HEK293 (cell line): Measurements from ENCODE around the gene DYNLT2.

ENCODE experiments used
- BCL11A ChIP-seq: fragments of 450-650 bp; formaldehyde crosslinking; IDR thresholded peaks from 2 replicates; pipeline ENCODE4 v1.5.1; 2016; ENCODE audit warnings: low read depth, missing biosample characterization, missing genetic modification characterization
- GLIS2 ChIP-seq: fragments of 450-650 bp; formaldehyde crosslinking; IDR thresholded peaks from 2 replicates; pipeline ENCODE4 v1.5.1; 2016; ENCODE audit warnings: missing biosample characterization, missing genetic modification characterization
- HIC1 ChIP-seq: fragments of 450-650 bp; formaldehyde crosslinking; IDR thresholded peaks from 2 replicates; pipeline ENCODE4 v1.5.1; 2016; ENCODE audit warnings: missing biosample characterization, missing genetic modification characterization
- KLF17 ChIP-seq: fragments of 450-650 bp; formaldehyde crosslinking; IDR thresholded peaks from 2 replicates; pipeline ENCODE4 v1.5.1; 2016; ENCODE audit warnings: missing biosample characterization, missing genetic modification characterization
- MEIS1 ChIP-seq: sonication (generic); formaldehyde crosslinking; IDR thresholded peaks from 2 replicates; pipeline ENCODE4 v1.8.1; 2022; ENCODE audit warnings: missing genetic modification reagents, mild to moderate bottlenecking, borderline replicate concordance
- OVOL3 ChIP-seq: fragments of 450-650 bp; formaldehyde crosslinking; IDR thresholded peaks from 2 replicates; pipeline ENCODE4 v1.5.1; 2016; ENCODE audit warnings: missing biosample characterization, missing genetic modification characterization
- PRDM2 ChIP-seq: fragments of 450-650 bp; formaldehyde crosslinking; IDR thresholded peaks from 2 replicates; pipeline ENCODE4 v1.5.1; 2016; ENCODE audit warnings: missing biosample characterization, missing genetic modification characterization, borderline replicate concordance
- ZEB2 ChIP-seq: fragments of 450-650 bp; formaldehyde crosslinking; IDR thresholded peaks from 2 replicates; pipeline ENCODE4 v1.5.1; 2016; ENCODE audit warnings: missing biosample characterization, missing genetic modification characterization
- ZFP37 ChIP-seq: fragments of 450-650 bp; formaldehyde crosslinking; IDR thresholded peaks from 2 replicates; pipeline ENCODE4 v1.5.1; 2016; ENCODE audit warnings: missing biosample characterization, missing genetic modification characterization
- ZFP41 ChIP-seq: fragments of 450-650 bp; formaldehyde crosslinking; IDR thresholded peaks from 2 replicates; pipeline ENCODE4 v1.5.1; 2016; ENCODE audit warnings: missing biosample characterization, missing genetic modification characterization, borderline replicate concordance
- ZFP69B ChIP-seq: fragments of 450-650 bp; formaldehyde crosslinking; IDR thresholded peaks from 2 replicates; pipeline ENCODE4 v1.5.1; 2016; ENCODE audit warnings: missing biosample characterization, missing genetic modification characterization
- ZNF132 ChIP-seq: fragments of 450-650 bp; formaldehyde crosslinking; IDR thresholded peaks from 2 replicates; pipeline ENCODE4 v1.5.1; 2017; ENCODE audit warnings: missing biosample characterization, missing genetic modification characterization, borderline replicate concordance
- ZNF18 ChIP-seq: fragments of 450-650 bp; formaldehyde crosslinking; IDR thresholded peaks from 2 replicates; pipeline ENCODE4 v1.5.1; 2016; ENCODE audit warnings: missing biosample characterization, missing genetic modification characterization
- ZNF184 ChIP-seq: fragments of 450-650 bp; IDR thresholded peaks from 2 replicates; pipeline ENCODE4 v1.5.1; 2018; ENCODE audit warnings: missing biosample characterization, mild to moderate bottlenecking, missing genetic modification characterization
- ZNF23 ChIP-seq: fragments of 450-650 bp; formaldehyde crosslinking; IDR thresholded peaks from 2 replicates; pipeline ENCODE4 v1.5.1; 2016; ENCODE audit warnings: missing biosample characterization, missing genetic modification characterization, borderline replicate concordance
- ZNF24 ChIP-seq: fragments of 450-650 bp; formaldehyde crosslinking; IDR thresholded peaks from 2 replicates; pipeline ENCODE4 v1.5.1; 2016; ENCODE audit warnings: missing biosample characterization, missing genetic modification characterization
- ZNF449 ChIP-seq: fragments of 450-650 bp; formaldehyde crosslinking; IDR thresholded peaks from 2 replicates; pipeline ENCODE4 v1.5.1; 2017; ENCODE audit warnings: missing biosample characterization, mild to moderate bottlenecking, missing genetic modification characterization, moderate library complexity
- ZNF488 ChIP-seq: fragments of 450-650 bp; formaldehyde crosslinking; IDR thresholded peaks from 2 replicates; pipeline ENCODE4 v1.5.1; 2016; ENCODE audit warnings: missing biosample characterization, missing genetic modification characterization
- ZNF544 ChIP-seq: fragments of 450-650 bp; formaldehyde crosslinking; IDR thresholded peaks from 2 replicates; pipeline ENCODE4 v1.5.0; 2017; ENCODE audit warnings: missing biosample characterization, missing genetic modification characterization
- ZNF548 ChIP-seq: fragments of 450-650 bp; formaldehyde crosslinking; IDR thresholded peaks from 2 replicates; pipeline ENCODE4 v1.5.1; 2016; ENCODE audit warnings: missing biosample characterization, missing genetic modification characterization
- ZNF549 ChIP-seq: fragments of 450-650 bp; IDR thresholded peaks from 2 replicates; pipeline ENCODE4 v1.5.1; 2018; ENCODE audit warnings: missing biosample characterization, missing genetic modification characterization, mild to moderate bottlenecking, inconsistent platforms, moderate library complexity
- ZNF623 ChIP-seq: fragments of 450-650 bp; formaldehyde crosslinking; IDR thresholded peaks from 2 replicates; pipeline ENCODE4 v1.5.1; 2016; ENCODE audit warnings: missing biosample characterization, missing genetic modification characterization
- ZNF626 ChIP-seq: fragments of 450-650 bp; sonication (Bioruptor Pico); formaldehyde crosslinking; IDR thresholded peaks from 2 replicates; pipeline ENCODE4 v1.5.1; 2018; ENCODE audit warnings: missing biosample characterization, missing genetic modification characterization, inconsistent platforms
- ZNF704 ChIP-seq: fragments of 450-650 bp; formaldehyde crosslinking; IDR thresholded peaks from 2 replicates; pipeline ENCODE4 v1.5.1; 2016; ENCODE audit warnings: missing biosample characterization, missing genetic modification characterization

Gene DYNLT2

GRCh38 chr6:169789944-169790927 is 38.9 kb upstream of the DYNLT2 start (continued):
- peak; percentile 89 for TF ChIP-seq ZEB2
- TF ChIP-seq ZNF24 = no peak
- no peak for TF ChIP-seq ZNF704 (tag by site-specific recombination)
- no peak for TF ChIP-seq ZFP41 (tag by site-specific recombination)
- TF ChIP-seq GLIS2 (tag by site-specific recombination) = peak; percentile 90
- TF ChIP-seq ZNF549 (tag by site-specific recombination) = no peak
- no peak for TF ChIP-seq ZNF548 (tag by site-specific recombination)
- TF ChIP-seq ZNF544 = no peak
- no peak for TF ChIP-seq ZNF488 (tag by site-specific recombination)
- TF ChIP-seq ZNF23 = no peak
- no peak for TF ChIP-seq KLF17
- TF ChIP-seq ZFP37 = peak; percentile 85
- TF ChIP-seq BCL11A = no peak
- TF ChIP-seq ZFP69B = peak; percentile 96
- no peak for TF ChIP-seq ZNF132 (tag by site-specific recombination)
- no peak for TF ChIP-seq OVOL3 (tag by site-specific recombination)
- no peak for TF ChIP-seq ZNF184
- no peak for TF ChIP-seq HIC1 (tag by site-specific recombination)
- TF ChIP-seq ZNF449 = no peak
- no peak for TF ChIP-seq MEIS1
- TF ChIP-seq PRDM2 (tag by site-specific recombination) = no peak
- no peak for TF ChIP-seq ZNF18
- TF ChIP-seq ZNF623 (tag by site-specific recombination) = no peak
- no peak for TF ChIP-seq ZNF626 (tag by site-specific recombination)
